D341Med (cell line): ENCODE measurements around the gene PIK3CB.
"Not testable (repeated sequence)": the region's sequence is repeated elsewhere in the genome, so short reads cannot be mapped to it uniquely, and the experiment has no call there.

Experiments
- DNase-seq: peaks from one replicate; pipeline ENCODE4 v3.0.0; 2012; ENCODE audit warnings: low spot score

Gene PIK3CB

DNA sequence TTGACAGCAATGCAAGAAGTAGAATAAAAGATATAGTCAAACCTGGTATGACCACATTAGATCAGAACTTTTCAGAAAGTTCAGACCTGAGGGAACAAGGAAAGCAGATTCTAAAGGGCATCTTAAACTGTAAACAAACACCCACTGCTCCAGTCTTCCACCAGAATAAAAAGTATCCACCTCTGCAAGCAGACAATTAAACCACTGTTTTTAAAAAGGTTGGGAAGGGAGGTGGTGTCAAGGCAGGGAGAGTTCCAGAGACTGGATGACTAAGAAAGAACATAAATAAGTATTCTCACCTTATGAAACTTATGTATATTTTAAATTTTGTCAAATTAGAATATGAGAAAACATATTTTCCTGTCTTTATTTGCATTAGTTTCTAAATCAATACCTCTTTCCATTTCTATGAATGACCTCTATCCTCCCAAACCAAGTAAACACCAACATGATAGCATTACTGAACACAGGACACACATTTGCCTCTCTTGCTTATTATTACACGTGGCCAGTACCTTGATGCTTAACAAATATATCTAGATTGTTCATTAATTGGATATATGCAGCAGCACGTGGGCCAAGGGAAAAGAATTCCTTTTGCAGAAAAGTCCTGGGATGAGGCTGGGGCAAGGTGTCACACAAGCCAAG lies 31.6 kb downstream of the PIK3CB start:
- no peak for DNase-seq

DNA sequence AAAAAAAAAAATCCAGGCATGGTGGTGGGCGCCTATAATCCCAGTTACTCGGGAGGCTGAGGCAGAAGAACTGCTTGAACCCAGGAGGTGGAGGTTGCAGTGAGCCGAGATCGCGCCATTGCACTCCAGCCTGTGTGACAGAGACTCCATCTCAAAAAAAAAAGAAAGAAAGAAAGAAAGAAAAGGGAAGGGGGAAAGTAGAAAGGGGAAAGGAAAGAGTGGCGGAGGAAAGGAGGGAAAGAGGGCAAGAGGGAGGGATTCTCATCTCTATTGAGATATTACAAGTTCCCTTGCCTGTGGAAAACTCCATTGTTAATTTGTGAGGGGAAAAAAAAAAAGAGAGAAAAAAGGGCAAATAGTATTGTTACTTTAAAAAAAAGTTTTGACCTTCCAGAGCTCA lies 32.5 kb downstream of the PIK3CB start:
- DNase-seq = not testable (repeated sequence)

DNA sequence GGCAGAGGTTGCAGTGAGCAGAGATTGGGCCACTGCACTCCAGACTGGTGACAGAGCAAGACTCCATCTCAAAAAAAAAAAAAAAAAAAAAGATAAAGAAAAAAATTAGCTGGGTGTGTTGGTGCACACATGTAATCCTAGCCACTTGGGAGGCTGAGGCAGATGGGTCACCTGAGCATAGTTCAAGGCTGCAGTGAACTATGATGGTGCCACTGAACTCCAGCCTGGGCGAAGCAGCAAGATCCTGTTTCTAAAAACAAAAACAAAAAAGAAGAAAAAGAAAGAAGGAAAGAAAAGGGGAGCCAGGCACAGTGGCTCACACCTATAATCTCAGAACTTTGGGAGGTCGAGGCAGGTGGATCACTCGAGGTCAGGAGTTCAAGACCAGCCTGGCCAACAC lies 32.9 kb downstream of the PIK3CB start:
- no peak for DNase-seq

DNA sequence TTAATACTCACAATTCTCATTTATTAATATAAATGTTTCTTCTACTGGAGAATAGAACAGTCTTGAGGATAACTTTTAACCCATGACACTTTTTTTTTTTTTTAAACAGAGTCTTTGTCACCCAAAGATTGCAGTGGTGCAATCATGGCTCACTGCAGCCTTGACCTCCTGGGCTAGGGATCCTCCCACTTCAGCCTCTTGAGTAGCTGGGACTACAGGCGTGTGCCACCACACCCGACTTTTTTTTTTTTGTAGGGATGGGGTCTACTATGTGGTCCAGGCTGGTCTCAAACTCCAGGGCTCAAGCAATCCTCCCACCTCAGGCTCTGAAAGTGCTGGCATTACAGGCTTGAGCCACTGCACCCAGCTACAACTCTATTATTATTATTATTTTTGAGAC lies 34.5 kb downstream of the PIK3CB start:
- no peak for DNase-seq

GRCh38 chr3:138799822-138800221 lies 34.9 kb downstream of the PIK3CB start:
- DNase-seq = no peak

GRCh38 chr3:138797508-138798038 lies 37.2 kb downstream of the PIK3CB start:
- no peak for DNase-seq

DNA sequence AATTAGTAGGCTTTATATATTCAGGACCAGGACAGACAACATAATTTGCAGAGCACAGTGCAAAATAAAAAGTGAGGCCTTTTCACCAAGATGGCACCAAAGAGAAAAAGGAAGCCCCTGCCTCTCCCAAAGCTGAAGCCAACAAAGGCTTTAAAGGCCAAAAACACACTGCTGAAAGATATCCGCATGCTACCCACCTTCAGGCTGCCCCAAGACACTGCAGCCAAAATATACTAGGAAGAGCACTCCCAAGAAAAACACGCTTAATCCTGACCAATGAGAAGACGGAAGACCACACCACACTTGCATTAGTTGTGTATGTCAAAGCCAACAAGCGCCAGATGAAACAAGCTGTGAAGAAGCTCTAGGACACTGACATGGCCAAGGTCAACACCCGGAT lies 38.0 kb downstream of the PIK3CB start:
- no peak for DNase-seq

DNA sequence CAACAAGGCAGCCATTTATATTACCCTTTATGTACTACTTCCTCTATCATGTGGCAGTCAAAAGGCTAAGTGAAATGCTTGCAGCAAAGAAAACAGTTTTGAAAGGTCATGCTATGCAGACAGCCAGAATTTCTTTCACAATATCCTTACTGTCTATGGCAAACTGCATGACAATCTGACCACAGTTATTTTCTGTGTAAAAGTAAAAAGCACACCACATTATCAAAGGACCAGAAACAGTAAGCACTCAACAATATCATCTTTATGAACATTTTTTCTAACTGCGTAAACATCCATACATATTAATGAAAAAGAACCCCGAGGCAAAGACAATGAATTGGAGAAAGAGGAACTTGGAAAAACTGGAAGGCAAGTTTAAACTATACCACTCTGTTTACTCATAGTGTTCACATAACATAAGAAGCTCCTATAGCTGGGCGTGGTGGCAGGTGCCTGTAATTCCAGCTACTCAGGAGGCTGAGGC lies 47.9 kb downstream of the PIK3CB start:
- no peak for DNase-seq

GRCh38 chr3:138785951-138786350 lies 48.8 kb downstream of the PIK3CB start:
- no peak for DNase-seq

DNA sequence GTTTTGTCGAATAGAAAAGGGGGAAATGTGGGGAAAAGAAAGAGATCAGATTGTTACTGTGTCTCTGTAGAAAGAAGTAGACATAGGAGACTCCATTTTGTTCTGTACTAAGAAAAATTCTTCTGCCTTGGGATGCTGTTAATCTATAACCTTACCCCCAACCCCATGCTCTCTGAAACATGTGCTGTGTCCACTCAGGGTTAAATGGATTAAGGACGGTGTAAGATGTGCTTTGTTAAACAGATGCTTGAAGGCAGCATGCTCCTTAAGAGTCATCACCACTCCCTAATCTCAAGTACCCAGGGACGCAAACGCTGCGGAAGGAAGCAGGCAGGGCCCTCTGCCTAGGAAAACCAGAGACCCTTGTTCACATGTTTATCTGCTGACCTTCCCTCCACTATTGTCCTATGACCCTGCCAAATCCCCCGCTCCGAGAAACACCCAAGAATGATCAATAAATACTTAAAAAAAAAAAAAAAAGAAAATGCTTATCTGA lies 49.3 kb downstream of the PIK3CB start:
- not testable (repeated sequence) for DNase-seq

DNA sequence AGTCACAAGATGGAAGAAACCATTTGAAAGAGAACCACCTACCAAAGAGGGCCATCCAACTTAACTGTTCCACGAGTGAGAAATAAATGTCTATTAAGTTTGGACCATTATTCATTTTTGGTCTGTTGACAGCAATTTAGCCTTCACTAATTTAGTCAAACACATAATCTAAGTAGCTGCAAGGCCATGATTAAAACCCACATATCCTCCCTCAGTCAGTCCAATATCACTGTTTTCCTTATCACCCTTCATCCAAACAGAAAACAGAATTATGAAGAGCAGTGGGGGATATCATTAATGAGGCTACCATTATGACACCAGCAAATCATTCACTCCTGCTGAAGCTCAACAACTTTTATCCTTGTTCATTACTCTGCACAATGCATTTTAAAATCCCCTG lies 52.0 kb downstream of the PIK3CB start:
- no peak for DNase-seq

DNA sequence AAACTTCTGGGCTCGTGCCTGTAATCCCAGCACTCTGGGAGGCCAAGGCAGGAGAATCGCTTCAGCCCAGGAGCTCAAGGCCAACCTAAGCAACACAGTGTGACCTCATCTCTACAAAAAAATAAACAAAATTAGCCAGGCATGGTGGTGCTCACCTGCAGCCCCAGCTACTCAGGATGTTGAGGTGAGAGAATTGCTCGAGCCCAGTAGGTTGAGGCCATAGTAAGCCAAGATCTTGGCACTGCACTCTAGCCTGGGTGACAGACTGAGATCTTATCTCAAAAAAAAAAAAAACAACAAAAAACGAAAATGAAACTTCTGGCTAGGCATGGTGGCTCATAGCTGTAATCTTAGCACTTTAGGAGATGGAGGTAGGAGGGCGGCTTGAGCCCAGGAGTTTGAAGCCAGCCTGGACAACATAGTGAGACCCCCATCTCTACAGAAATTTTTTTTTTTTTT lies 53.7 kb downstream of the PIK3CB start:
- no peak for DNase-seq

DNA sequence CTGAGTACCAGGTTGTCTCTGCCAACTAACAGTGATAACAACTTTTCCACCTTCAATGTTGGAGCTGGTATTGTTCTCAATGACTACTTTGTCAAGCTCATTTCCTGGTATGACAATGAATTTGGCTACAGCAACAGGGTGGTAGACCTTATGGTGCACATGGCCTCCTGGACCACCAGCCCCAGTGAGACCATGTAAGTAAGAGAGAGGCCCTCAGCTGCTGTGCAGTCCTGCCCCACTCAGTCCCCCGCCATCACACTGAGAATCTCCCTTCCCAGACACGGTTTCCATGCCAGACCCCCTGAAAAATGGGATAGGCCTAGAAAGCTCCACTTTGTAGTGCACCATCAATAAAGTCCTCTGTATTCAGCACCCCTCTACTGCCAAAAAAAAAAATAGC lies 56.1 kb downstream of the PIK3CB start:
- no peak for DNase-seq

DNA sequence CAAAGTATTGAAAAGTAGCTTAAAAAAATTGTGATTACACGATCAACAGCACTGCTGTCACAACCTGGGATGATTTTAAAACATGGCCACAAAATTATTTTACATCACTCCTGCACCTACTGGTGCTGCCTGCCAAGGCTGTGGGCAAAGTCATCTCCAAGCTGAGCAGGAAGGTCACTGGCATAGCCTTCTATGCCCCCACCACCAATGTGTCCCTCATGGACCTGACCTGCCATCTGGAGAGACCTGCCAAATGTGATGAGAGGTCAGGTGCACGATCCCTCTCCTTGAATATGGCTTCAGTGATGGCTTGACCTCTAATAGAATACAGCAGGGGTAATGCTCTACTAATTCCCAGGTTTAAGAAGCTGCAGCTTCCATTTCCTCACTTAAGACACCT lies 57.8 kb downstream of the PIK3CB start:
- no peak for DNase-seq

DNA sequence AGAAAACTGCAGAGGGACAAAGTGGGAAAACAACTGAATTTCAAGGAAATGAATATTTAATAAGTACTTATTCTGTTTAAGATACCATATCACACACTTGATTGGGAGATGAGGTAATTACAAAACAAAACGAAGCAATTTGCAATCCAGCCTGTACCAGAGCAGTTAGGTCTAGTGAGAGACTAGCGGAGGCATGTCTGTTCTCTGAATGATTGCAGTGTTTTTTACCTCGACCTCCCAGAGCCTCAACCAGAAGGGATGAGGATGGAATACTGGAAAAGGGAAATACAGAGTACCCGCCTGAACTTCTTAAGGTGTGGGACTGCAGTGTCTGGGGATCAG lies 59.5 kb downstream of the PIK3CB start:
- DNase-seq = no peak

DNA sequence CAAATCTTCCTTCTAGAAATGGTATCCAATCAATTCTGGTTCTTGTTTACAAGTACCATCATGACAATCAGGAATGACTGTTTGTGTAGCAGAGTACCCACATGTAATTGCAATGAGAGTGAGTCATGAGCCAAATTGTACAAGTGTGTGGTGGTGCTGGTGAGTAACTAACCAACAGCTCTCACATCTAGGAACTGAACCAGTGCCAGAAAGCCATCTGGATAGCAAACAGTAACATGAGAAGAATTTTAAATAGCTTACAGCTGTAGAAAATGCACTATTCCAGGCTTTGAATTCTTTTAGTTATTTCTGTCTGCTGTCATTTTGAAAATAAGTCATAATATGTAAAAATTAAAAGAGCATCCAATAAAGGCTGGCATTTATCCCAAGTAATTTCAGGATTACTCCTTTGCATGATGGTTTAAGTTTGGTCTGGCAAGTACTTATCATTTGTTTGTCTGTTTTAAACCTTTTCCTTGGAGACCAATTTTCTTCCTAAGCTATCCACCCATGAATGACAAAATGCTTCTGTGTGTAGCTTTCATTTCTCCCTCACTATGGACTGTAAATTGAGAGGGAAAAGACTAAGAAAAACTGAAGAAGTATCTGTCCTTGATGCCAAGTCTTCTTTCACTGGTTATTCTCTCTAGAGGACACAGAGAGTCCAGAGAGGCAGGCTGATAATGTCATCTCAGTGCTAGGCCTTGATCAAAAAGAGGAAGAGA lies 60.0 kb downstream of the PIK3CB start:
- DNase-seq = peak; percentile 50

DNA sequence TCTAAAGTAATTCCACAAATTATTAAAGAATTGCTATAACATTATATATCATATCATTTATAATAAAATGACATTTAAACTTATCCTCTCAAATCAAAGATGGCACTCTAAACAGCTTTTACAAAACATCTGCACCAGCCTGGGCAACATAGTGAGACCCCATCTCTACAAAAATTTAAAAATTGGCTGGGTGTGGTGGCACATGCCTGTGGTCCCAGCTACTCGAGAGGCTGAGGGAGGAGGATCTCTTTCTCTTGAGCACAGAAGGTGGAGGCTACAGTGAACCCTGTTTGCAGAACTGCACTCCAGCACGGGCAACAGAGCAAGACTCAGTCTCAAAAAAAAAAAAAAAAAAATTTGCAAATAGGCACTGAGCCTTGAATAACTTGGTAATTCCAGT lies 63.1 kb downstream of the PIK3CB start:
- DNase-seq = no peak

DNA sequence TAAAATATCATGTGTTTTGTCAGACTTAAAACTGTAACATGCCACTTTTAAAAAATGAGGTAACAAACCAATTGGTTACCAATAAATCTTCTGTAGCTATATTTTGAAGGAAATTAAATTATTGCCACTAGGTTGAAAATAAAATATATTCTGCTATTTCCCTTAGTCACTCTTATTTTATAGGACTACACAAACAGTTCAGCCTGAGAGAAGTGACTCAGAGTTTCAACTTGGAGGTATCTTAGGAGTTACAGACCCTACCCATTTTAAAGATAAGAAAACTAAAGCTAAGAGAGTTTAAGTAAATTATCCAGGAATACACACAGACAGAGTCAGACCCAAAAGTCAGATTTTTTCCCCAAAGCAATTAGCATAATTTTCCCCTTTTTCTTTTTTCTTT lies 65.1 kb downstream of the PIK3CB start:
- DNase-seq = no peak

- no peak for DNase-seq
These were observed 65.8 kb downstream of the PIK3CB start for GRCh38 chr3:138768946-138769345.

- no peak for DNase-seq
These were observed 66.6 kb downstream of the PIK3CB start for GRCh38 chr3:138768125-138768524.

GRCh38 chr3:138767498-138768104 lies 67.1 kb downstream of the PIK3CB start:
- no peak for DNase-seq

DNA sequence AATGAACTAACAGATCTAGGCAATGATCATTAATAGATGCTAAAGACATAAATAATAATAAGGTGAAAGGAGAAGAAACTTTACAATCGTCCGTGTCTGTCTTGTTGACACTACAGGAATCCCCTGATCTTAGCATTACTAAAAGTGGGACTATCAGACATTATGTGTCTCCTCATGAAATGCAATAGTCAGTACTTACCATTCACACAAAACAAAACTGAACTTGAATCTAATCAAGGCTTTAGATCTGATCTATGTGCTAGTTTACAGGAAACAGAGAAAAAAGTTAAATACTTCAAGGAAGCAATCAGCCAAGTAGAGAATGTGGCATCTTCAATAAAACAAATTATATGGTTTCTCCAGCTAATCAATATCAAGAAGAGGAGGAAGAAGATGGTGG lies 73.7 kb downstream of the PIK3CB start:
- DNase-seq = no peak

DNA sequence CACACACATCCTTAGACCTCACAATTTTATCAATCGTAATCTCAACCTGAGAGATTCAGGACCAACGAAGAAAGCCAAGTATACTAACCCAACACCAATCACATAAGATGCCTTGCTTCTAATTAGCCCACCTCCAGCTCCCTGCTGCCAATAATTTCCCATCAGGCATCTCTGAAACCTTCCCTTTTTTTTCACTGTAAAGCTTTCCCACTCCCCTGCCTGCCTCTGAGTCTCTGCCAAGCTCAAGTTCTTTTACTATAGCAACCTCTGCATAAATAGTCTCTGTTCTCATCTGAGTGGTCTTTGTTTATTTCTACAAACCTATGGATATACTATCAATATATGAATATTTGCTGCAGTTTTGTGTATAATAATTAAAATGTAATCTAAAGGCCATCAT lies 86.5 kb downstream of the PIK3CB start:
- no peak for DNase-seq
